Measurements from ENCODE around the gene ANKH. TPM values are rescaled to one million over a fixed set of nuclear protein-coding genes. Genes with fewer than 3 reads are reported as not detected.

ANKH gene
- total RNA-seq, 1 experiment from 2014 or later = 13.9 TPM

DNA sequence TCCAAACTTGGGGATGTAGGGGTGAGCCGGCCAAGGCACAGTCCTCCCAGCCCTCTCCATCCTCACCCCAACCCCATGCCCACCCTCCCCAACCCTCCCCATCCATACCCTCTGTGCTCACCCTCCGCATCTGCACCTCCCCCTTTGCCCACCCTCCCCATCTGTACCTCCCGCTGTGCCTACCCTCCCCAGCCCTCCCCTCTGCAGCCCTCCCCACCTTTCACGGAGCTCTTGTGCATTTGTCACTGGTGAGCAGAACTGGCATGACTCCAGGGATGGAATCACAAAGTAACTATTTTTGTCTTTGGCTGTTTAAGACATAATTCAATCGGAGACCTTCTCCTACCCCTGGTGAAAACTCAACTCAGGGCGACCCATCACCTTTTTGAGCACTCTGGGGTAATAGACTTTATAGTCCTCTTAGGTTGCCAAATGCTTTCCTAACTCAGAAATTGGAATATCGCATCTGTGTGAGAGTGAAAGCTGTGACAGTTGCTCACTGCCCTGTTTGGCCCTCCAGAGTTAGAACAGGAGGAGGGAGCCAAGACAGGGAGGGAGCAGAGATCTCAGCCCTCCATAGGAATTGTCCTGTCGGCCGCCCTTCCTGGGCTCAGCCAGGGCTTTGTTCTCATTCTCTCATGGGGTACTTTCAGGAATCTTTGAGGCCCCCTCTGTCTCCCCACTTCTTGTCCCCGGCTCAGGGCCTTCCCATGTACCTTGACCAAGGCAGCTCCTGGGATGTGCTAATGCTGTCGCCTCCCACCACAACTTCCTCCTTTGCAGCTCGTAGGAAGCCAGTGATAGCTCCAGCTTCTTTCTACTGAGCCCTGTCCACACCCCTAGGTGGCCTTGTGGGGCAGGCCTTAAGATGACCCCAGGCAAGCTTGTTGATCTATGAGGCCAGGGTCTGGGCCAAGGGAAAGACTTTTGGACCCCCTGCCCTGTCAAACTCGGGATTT is 170.8 kb downstream of the ANKH start:
- Histone ChIP-seq H3K4me3 (ENCODE audit: low read depth, low read length, poor library complexity, severe bottlenecking) (no peak overlapping the region), H3K27me3 (replicated peaks; ENCODE audit: insufficient read depth, low read depth, low read length, poor library complexity) (no peaks in the 10 kb centered on the region), H3K27ac (ENCODE audit: low read depth, low read length, poor library complexity, severe bottlenecking) (no peak overlapping the region), H3K9me3 (ENCODE audit: low read depth, low read length, poor library complexity, severe bottlenecking) (no peaks in the 10 kb centered on the region), H3K36me3 (ENCODE audit: insufficient read depth, low read length, poor library complexity, severe bottlenecking) (peaks cover 3% of the 10 kb centered on the region), H3K4me1 (ENCODE audit: insufficient read depth, low read length, poor library complexity, severe bottlenecking) (no peaks in the 10 kb centered on the region)
- BruUV-seq (replicated peaks) = no TSS peak
- no peak for DNase-seq (ENCODE audit: low spot score)
- intact Hi-C loops (cut with micrococcal nuclease; ENCODE audit: unreplicated experiment) = no loop called here
- CTCF ChIA-PET = no interaction called here
- TF ChIP-seq, protein P1, sequence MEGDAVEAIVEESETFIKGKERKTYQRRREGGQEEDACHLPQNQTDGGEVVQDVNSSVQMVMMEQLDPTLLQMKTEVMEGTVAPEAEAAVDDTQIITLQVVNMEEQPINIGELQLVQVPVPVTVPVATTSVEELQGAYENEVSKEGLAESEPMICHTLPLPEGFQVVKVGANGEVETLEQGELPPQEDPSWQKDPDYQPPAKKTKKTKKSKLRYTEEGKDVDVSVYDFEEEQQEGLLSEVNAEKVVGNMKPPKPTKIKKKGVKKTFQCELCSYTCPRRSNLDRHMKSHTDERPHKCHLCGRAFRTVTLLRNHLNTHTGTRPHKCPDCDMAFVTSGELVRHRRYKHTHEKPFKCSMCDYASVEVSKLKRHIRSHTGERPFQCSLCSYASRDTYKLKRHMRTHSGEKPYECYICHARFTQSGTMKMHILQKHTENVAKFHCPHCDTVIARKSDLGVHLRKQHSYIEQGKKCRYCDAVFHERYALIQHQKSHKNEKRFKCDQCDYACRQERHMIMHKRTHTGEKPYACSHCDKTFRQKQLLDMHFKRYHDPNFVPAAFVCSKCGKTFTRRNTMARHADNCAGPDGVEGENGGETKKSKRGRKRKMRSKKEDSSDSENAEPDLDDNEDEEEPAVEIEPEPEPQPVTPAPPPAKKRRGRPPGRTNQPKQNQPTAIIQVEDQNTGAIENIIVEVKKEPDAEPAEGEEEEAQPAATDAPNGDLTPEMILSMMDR (conservative IDR thresholded peaks at IDR 0.05; ENCODE audit: low read depth, low read length) = no peak
- no peak for TF ChIP-seq EZH2 (IDR thresholded peaks at IDR 0.05; ENCODE audit: borderline replicate concordance, low read depth, low read length, poor library complexity, severe bottlenecking)
- POLR2A ChIA-PET (ENCODE audit: low non-redundant PET) = no interaction called here

DNA sequence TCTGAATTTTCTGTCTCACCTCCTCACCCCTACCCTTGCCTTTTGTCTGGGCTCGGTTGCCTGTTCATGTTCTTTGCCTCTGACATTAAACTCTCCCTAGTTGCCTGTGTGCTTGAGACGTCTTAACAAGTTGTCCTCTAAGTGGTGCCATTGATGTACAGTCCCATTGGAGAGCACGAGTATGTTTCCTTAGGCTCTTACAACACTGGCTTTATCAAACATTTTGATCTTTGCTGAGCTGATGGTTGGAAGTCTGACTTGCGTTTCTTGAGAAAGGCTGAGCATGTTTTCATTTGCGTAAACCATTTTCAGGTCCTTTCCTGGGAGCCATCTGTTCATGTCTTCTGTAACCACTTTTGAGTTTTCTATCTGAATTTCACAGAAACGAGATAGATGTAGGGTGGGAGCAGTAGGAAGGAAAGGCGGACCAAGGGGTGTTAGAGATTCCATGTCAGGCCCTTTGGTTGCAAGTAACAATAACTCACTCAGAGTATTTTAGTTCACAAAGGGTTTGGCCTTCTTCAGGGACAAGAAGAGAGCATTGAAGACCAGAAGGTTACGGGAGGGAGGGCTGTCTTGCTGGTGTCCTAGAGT is 171.7 kb downstream of the ANKH start:
- H3K36me3 ChIP-seq (ENCODE audit: insufficient read depth, low read length, poor library complexity, severe bottlenecking) = no peaks in the 10 kb centered on the region
- DNase-seq (ENCODE audit: low spot score) = no peak
- no TSS peak for BruUV-seq (replicated peaks)
- TF ChIP-seq EZH2 (IDR thresholded peaks at IDR 0.05; ENCODE audit: borderline replicate concordance, low read depth, low read length, poor library complexity, severe bottlenecking) = no peak
- TF ChIP-seq, protein P1 (conservative IDR thresholded peaks at IDR 0.05; ENCODE audit: low read depth, low read length) = no peak
- intact Hi-C loops (cut with micrococcal nuclease; ENCODE audit: unreplicated experiment) = no loop called here
- no peak overlapping the region for H3K27ac ChIP-seq (ENCODE audit: low read depth, low read length, poor library complexity, severe bottlenecking)
- no peak overlapping the region for H3K4me3 ChIP-seq (ENCODE audit: low read depth, low read length, poor library complexity, severe bottlenecking)
- ChIA-PET CTCF (no interaction called here), POLR2A (ENCODE audit: low non-redundant PET) (no interaction called here)
- H3K9me3 ChIP-seq (ENCODE audit: low read depth, low read length, poor library complexity, severe bottlenecking) = no peaks in the 10 kb centered on the region
- H3K27me3 ChIP-seq (replicated peaks; ENCODE audit: insufficient read depth, low read depth, low read length, poor library complexity) = no peaks in the 10 kb centered on the region
- H3K4me1 ChIP-seq (ENCODE audit: insufficient read depth, low read length, poor library complexity, severe bottlenecking) = no peaks in the 10 kb centered on the region

DNA sequence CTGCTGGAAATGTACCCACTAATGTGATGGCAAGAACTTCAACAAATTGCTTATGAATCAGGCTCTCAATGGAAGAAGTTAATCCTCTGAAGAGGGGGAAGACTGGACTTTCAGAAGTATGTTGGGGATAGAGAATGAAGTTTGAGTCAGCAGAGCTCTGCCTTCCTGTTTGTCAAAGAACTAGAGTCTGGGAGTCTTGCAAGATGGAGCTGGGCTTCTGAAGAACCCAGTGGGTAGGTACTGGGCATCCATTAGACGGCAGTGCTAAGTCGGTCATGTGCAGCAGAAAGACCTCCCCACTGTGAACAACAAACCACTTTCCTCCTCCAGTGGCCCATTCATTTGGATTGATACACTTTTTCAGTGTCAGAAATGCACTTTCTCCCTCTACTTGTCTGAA is 172.4 kb downstream of the ANKH start:
- POLR2A ChIA-PET (ENCODE audit: low non-redundant PET) = no interaction called here

More for the DNA sequence above, 172.4 kb downstream of the ANKH start:
- peaks cover 1% of the 10 kb centered on the region for H3K36me3 ChIP-seq (ENCODE audit: insufficient read depth, low read length, poor library complexity, severe bottlenecking)
- no peak overlapping the region for H3K27ac ChIP-seq (ENCODE audit: low read depth, low read length, poor library complexity, severe bottlenecking)
- H3K27me3 ChIP-seq (replicated peaks; ENCODE audit: insufficient read depth, low read depth, low read length, poor library complexity) = no peaks in the 10 kb centered on the region
- no peaks in the 10 kb centered on the region for H3K9me3 ChIP-seq (ENCODE audit: low read depth, low read length, poor library complexity, severe bottlenecking)
- H3K4me3 ChIP-seq (ENCODE audit: low read depth, low read length, poor library complexity, severe bottlenecking) = no peak overlapping the region
- CTCF ChIA-PET = no interaction called here
- no peaks in the 10 kb centered on the region for H3K4me1 ChIP-seq (ENCODE audit: insufficient read depth, low read length, poor library complexity, severe bottlenecking)
- intact Hi-C loops (cut with micrococcal nuclease; ENCODE audit: unreplicated experiment) = no loop called here
- TF ChIP-seq, protein P1 (conservative IDR thresholded peaks at IDR 0.05; ENCODE audit: low read depth, low read length) = no peak
- TF ChIP-seq EZH2 (IDR thresholded peaks at IDR 0.05; ENCODE audit: borderline replicate concordance, low read depth, low read length, poor library complexity, severe bottlenecking) = no peak
- no TSS peak for BruUV-seq (replicated peaks)
- no peak for DNase-seq (ENCODE audit: low spot score)
